Smooth muscle cell (in vitro differentiated cells): ENCODE results near the gene CCDC57. TPM values are rescaled to one million over a fixed set of nuclear protein-coding genes. Genes with fewer than 3 reads are reported as not detected.

Source experiments
- DNase-seq: peaks from one replicate; lab custom pipeline; 2025; ENCODE audit not compliant: unreplicated experiment; lab: John Stamatoyannopoulos, UW
- H2AFZ ChIP-seq: fragments of 200-600 bp; sonication (generic); 2 replicates; pipeline ENCODE4 v1.6.0; 2016; ENCODE audit warnings: antibody characterized with exemption, low read depth, mild to moderate bottlenecking
- H3F3A ChIP-seq: fragments of 200-600 bp; sonication (generic); 2 replicates; pipeline ENCODE4 v1.6.0; 2017; ENCODE audit warnings: antibody characterized with exemption, low read depth
- H3K27ac ChIP-seq: fragments of 200-600 bp; sonication (generic); 2 replicates; pipeline ENCODE4 v1.5.1; 2016; ENCODE audit warnings: low read depth, mild to moderate bottlenecking
- H3K27me3 ChIP-seq: fragments of 200-600 bp; sonication (generic); 2 replicates; pipeline ENCODE4 v1.6.1; 2016; ENCODE audit warnings: low read depth, mild to moderate bottlenecking
- H3K36me3 ChIP-seq: fragments of 200-600 bp; sonication (generic); 2 replicates; pipeline ENCODE4 v1.5.1; 2016; ENCODE audit warnings: low read depth
- H3K4me1 ChIP-seq: fragments of 200-600 bp; sonication (generic); 2 replicates; pipeline ENCODE4 v1.5.1; 2016; ENCODE audit warnings: low read depth
- H3K4me2 ChIP-seq: fragments of 200-600 bp; sonication (generic); 2 replicates; pipeline ENCODE4 v1.6.0; 2016; ENCODE audit warnings: mild to moderate bottlenecking
- H3K4me3 ChIP-seq: fragments of 200-600 bp; sonication (generic); 2 replicates; pipeline ENCODE4 v1.5.1; 2016; ENCODE audit warnings: mild to moderate bottlenecking
- H3K79me2 ChIP-seq: fragments of 200-600 bp; sonication (generic); 2 replicates; pipeline ENCODE4 v1.6.0; 2016; ENCODE audit warnings: low read depth, mild to moderate bottlenecking
- H3K9ac ChIP-seq: fragments of 200-600 bp; sonication (generic); 2 replicates; pipeline ENCODE4 v1.6.0; 2016; ENCODE audit warnings: low read depth
- H3K9me3 ChIP-seq: fragments of 200-600 bp; sonication (generic); replicated peaks from 2 replicates; pipeline ENCODE4 v1.5.1; 2016; ENCODE audit warnings: low read depth
- H4K20me1 ChIP-seq: fragments of 200-600 bp; sonication (generic); 2 replicates; pipeline ENCODE4 v1.6.0; 2016; ENCODE audit warnings: low read depth
- WGBS: methylation state at CpG from one replicate; pipeline ENCODE4 v1.1.7; 2016; ENCODE audit warnings: low lambda C conversion rate; 5-methylcytosine and 5-hydroxymethylcytosine counted together
- polyA plus RNA-seq: library from polyadenylated mRNA; unstranded; fragments of >200 nt; fragmentation: Nextera tagmentation; extraction: Ambion mirVana; gene quantifications from 2 replicates; pipeline ENCODE4 v1.2.1, GENCODE V29; 2016
- total RNA-seq: library from RNA; depleted of rRNA; stranded (reverse); fragments of >200 nt; gene quantifications from 2 replicates; pipeline ENCODE4 v1.2.3, GENCODE V29; 2014
- TF ChIP-seq, protein P1 (sequence below): fragments of 200-600 bp; sonication (generic); IDR thresholded peaks from 2 replicates; pipeline ENCODE4 v1.5.1; 2017; ENCODE audit warnings: borderline replicate concordance, mild to moderate bottlenecking, antibody characterized with exemption; ENCODE audit not compliant: insufficient read depth, poor library complexity, severe bottlenecking

CCDC57 gene
- total and polyA plus RNA-seq, 2 experiments from 2014 or later: 18.3 to 23.1 TPM

DNA sequence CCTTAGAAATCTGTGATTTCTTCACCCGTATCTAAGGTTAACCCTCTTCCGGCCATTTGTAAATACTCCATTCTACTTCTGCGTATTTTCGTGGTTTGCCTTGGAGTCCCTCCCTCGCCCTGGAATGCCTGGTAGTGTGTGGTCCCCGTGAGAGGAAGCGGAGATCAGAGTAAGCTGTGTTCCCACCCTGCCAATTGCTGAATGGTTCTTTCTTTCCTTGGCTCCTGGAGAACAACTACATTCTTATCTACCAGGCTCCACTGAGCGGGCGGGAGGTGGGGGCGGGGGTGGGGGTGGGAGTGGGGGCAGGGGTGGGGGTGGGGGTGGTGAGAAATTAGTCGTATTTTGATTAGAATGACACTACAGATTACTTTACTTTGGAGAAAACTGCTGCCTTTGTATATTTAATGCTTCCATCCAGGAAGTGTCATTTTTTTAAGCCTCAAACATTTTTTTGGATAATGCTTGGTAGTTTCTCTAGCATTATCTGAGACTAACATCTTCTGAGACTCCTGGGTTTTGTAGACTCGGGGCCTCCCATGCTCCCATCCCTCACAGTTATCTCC lies 93.7 kb downstream of the CCDC57 start:
- no peak for DNase-seq
- peaks cover 16% of the 10 kb centered on the region for H3F3A ChIP-seq
- no peak overlapping the region for H3K9ac ChIP-seq
- no peaks in the 10 kb centered on the region for H3K9me3 ChIP-seq
- peaks cover 15% of the 10 kb centered on the region for H3K4me1 ChIP-seq
- peaks cover 28% of the 10 kb centered on the region for H4K20me1 ChIP-seq
- no peaks in the 10 kb centered on the region for H3K36me3 ChIP-seq
- H3K4me3 ChIP-seq: no peak overlapping the region
- TF ChIP-seq, protein P1, sequence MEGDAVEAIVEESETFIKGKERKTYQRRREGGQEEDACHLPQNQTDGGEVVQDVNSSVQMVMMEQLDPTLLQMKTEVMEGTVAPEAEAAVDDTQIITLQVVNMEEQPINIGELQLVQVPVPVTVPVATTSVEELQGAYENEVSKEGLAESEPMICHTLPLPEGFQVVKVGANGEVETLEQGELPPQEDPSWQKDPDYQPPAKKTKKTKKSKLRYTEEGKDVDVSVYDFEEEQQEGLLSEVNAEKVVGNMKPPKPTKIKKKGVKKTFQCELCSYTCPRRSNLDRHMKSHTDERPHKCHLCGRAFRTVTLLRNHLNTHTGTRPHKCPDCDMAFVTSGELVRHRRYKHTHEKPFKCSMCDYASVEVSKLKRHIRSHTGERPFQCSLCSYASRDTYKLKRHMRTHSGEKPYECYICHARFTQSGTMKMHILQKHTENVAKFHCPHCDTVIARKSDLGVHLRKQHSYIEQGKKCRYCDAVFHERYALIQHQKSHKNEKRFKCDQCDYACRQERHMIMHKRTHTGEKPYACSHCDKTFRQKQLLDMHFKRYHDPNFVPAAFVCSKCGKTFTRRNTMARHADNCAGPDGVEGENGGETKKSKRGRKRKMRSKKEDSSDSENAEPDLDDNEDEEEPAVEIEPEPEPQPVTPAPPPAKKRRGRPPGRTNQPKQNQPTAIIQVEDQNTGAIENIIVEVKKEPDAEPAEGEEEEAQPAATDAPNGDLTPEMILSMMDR: no peak
- no peak overlapping the region for H3K27ac ChIP-seq
- no peaks in the 10 kb centered on the region for H3K79me2 ChIP-seq
- no peaks in the 10 kb centered on the region for H3K27me3 ChIP-seq
- H2AFZ ChIP-seq: no peak overlapping the region
- 35% methylated on average over 12 of the region's 12 CpGs for WGBS
- no peak overlapping the region for H3K4me2 ChIP-seq

DNA sequence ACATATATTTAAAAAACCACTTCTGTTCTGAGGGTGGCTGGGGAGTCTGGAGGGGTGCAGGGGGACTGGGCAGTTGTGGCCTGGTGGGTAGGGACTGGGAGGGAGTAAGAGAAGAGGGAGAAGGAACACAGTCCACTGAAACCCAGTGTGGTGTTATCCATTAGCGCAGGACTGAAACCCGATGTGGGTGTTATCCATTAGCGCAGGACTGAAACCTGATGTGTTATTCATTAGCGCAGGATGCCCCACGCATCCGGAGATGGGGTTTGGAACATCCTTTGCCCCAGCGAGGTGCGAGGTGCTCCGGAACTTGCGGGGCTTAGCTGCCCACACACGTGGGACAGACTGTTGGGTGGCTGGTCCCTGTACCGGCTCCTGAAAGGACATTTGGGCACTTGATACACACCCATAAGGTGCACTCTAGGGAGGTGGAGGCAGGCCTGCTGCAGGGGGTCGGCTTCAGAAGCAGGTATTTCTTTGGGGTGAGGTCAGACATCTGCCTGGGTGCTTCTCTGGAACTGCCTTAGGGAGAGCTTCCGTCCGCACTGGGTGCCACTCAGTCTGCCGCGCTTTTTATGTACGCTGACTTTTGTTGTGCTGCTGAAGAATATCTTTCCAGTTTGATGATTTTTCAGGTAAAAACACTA lies 94.4 kb downstream of the CCDC57 start:
- H3K4me3 ChIP-seq: no peak overlapping the region
- H3K36me3 ChIP-seq: no peaks in the 10 kb centered on the region
- no peak overlapping the region for H2AFZ ChIP-seq
- no peak overlapping the region for H3K27ac ChIP-seq
- no peaks in the 10 kb centered on the region for H3K27me3 ChIP-seq
- peaks cover 28% of the 10 kb centered on the region for H4K20me1 ChIP-seq
- TF ChIP-seq, protein P1: no peak
- H3F3A ChIP-seq: peaks cover 16% of the 10 kb centered on the region
- no peak overlapping the region for H3K9ac ChIP-seq
- no peak overlapping the region for H3K4me2 ChIP-seq
- H3K4me1 ChIP-seq: peaks cover 15% of the 10 kb centered on the region
- 90% methylated on average over 18 of the region's 18 CpGs for WGBS
- DNase-seq: no peak
- H3K9me3 ChIP-seq: no peaks in the 10 kb centered on the region
- H3K79me2 ChIP-seq: no peaks in the 10 kb centered on the region

DNA sequence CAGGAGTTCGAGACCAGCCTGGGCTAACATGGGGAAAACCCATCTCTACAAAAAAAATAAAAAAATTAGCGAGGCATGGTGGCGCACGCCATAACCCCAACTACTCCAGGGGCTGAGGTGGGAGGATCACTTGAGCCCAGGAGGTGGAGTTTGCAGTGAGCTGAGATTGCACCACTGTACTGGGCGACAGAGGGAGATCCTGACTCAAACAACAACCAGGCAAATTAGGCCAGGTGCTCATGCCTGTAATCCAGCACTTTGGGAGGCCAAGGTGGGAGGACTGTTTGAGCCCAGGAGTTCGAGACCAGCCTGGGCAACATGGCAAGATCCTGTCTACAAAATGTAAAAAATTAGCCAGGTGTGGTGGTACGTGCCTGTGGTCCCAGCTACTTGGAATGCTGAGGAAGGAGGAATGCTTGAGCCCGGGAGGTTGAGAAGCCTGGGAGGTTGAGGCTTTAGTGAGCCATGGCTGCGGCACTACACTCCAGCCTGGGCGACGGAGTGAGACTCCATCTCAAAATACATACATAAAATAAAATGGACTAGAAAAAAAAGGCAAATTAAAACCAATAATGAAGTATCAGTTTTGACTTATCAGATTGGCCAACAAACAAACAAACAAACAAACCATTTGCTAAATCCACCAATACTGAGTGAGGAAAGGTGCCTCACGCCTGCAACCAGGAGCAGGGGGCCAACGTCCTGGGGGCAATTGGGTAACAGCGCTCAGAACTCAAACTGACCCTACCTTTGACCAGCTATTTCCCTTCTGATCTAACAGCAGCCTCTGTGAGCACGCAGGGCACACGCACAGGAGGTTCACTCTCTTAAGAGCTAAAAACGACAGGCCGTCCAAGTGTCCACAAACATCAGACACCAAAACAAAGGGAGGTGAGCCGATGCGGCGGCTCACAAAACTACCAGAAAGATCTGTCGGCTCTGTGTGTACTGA lies 95.2 kb downstream of the CCDC57 start:
- no peak overlapping the region for H3K27ac ChIP-seq
- 92% methylated on average over 22 of the region's 22 CpGs for WGBS
- TF ChIP-seq, protein P1: no peak

More for the DNA sequence above, 95.2 kb downstream of the CCDC57 start:
- H3K4me2 ChIP-seq: no peak overlapping the region
- no peaks in the 10 kb centered on the region for H3K36me3 ChIP-seq
- H3K9ac ChIP-seq: no peak overlapping the region
- H4K20me1 ChIP-seq: peaks cover 23% of the 10 kb centered on the region
- peaks cover 15% of the 10 kb centered on the region for H3K4me1 ChIP-seq
- H3K79me2 ChIP-seq: no peaks in the 10 kb centered on the region
- no peak for DNase-seq
- no peaks in the 10 kb centered on the region for H3K27me3 ChIP-seq
- H3F3A ChIP-seq: peaks cover 11% of the 10 kb centered on the region
- no peak overlapping the region for H2AFZ ChIP-seq
- H3K4me3 ChIP-seq: no peak overlapping the region
- H3K9me3 ChIP-seq: no peaks in the 10 kb centered on the region
